Measurements from ENCODE around the gene CCNE1.

DNA sequence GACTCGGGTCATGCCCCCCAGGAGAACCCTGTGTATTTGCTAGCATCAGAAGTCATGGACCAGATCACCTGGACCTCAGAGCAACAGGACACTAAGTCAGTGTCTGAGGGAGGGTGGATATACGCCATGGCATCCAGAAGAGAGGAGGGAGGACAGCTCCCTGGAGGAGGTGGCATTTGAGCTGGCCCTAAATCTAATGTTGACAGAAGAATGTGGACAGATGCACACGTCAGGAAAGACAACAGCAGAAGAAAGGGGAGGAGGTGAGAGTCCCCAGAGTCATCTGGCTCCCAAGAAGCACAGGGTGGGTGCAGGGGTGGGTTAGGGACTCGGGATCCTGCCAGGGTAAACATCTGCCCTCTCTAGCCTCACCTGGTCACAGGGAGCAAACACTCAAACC, 24.5 kb upstream of the CCNE1 start:
- TF ChIP-seq POLR2AphosphoS5 (IDR thresholded peaks at IDR 0.05; ENCODE audit: borderline replicate concordance, low read depth, low read length) (no peak), EZH2 (IDR thresholded peaks at IDR 0.05) (no peak), FOXP2 (optimal IDR thresholded peaks at IDR 0.05; ENCODE audit: control extremely low read depth, extremely low read length, insufficient read depth) (no peak)

All from SK-N-MC (cell line).